Prostate gland (tissue), 2 donors: ENCODE measurements around the gene PC.

Experiments
- CTCF ChIP-seq, 4 experiments: fragments of 200-600 bp in 2 of 4; fragments of 450-650 bp in 2 of 4; sonication (generic) in 2 of 4; IDR thresholded peaks; 1 replicate in 3 of 4; 2 replicates in 1 of 4; pipeline ENCODE4 v1.5.1; 2016 to 2019; ENCODE audit warnings: antibody characterized with exemption in 4 of 4, mild to moderate bottlenecking in 2 of 4, moderate library complexity in 2 of 4
- POLR2A ChIP-seq: fragments of 450-650 bp; IDR thresholded peaks from one replicate; pipeline ENCODE4 v1.6.1; 2016; ENCODE audit warnings: antibody characterized with exemption, mild to moderate bottlenecking
- POLR2AphosphoS5 ChIP-seq: sonication (generic); formaldehyde crosslinking; IDR thresholded peaks from one replicate; pipeline ENCODE4 v1.6.1; 2017; ENCODE audit warnings: antibody characterized with exemption

DNA sequence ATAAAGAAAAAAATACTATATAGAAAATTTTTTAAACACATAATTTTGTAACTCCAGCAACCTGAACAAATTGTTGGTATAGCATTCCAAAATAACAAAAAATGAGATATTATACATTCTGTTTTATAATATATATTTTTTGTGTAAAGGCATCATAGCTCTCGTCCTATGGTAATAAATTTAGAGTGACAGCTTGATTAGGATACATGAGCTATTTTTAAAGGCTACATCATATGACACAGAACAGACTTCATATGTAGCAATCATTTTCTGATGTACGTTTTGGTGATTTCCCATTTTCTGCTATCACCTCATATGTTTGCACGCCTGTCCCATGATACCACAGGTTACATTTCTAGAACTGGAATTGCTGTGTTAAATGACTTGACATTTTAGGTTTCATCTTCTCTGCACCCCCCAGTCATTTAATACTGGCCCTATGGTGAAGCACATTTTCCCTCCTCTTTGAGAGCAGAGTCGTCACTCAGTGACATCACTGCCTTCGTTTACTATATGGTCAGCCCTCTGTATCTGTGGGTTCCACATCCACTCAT lies 19.5 kb downstream of the PC start:
- no peak for TF ChIP-seq CTCF (IDR thresholded peaks at IDR 0.05)
- no peak for TF ChIP-seq POLR2AphosphoS5
- no peak for TF ChIP-seq POLR2A
